Smooth muscle cell (in vitro differentiated cells): ENCODE results near the gene ARHGAP10. TPM values are rescaled to one million over a fixed set of nuclear protein-coding genes. Genes with fewer than 3 reads are reported as not detected.
"Not testable (repeated sequence)": the region's sequence is repeated elsewhere in the genome, so short reads cannot be mapped to it uniquely, and the experiment has no call there.

Experiments used
- DNase-seq: peaks from one replicate; lab custom pipeline; 2025; ENCODE audit not compliant: unreplicated experiment; lab: John Stamatoyannopoulos, UW
- H2AFZ ChIP-seq: fragments of 200-600 bp; sonication (generic); 2 replicates; pipeline ENCODE4 v1.6.0; 2016; ENCODE audit warnings: antibody characterized with exemption, low read depth, mild to moderate bottlenecking
- H3F3A ChIP-seq: fragments of 200-600 bp; sonication (generic); 2 replicates; pipeline ENCODE4 v1.6.0; 2017; ENCODE audit warnings: antibody characterized with exemption, low read depth
- H3K27ac ChIP-seq: fragments of 200-600 bp; sonication (generic); 2 replicates; pipeline ENCODE4 v1.5.1; 2016; ENCODE audit warnings: low read depth, mild to moderate bottlenecking
- H3K27me3 ChIP-seq: fragments of 200-600 bp; sonication (generic); 2 replicates; pipeline ENCODE4 v1.6.1; 2016; ENCODE audit warnings: low read depth, mild to moderate bottlenecking
- H3K36me3 ChIP-seq: fragments of 200-600 bp; sonication (generic); 2 replicates; pipeline ENCODE4 v1.5.1; 2016; ENCODE audit warnings: low read depth
- H3K4me1 ChIP-seq: fragments of 200-600 bp; sonication (generic); 2 replicates; pipeline ENCODE4 v1.5.1; 2016; ENCODE audit warnings: low read depth
- H3K4me2 ChIP-seq: fragments of 200-600 bp; sonication (generic); 2 replicates; pipeline ENCODE4 v1.6.0; 2016; ENCODE audit warnings: mild to moderate bottlenecking
- H3K4me3 ChIP-seq: fragments of 200-600 bp; sonication (generic); 2 replicates; pipeline ENCODE4 v1.5.1; 2016; ENCODE audit warnings: mild to moderate bottlenecking
- H3K79me2 ChIP-seq: fragments of 200-600 bp; sonication (generic); 2 replicates; pipeline ENCODE4 v1.6.0; 2016; ENCODE audit warnings: low read depth, mild to moderate bottlenecking
- H3K9ac ChIP-seq: fragments of 200-600 bp; sonication (generic); 2 replicates; pipeline ENCODE4 v1.6.0; 2016; ENCODE audit warnings: low read depth
- H3K9me3 ChIP-seq: fragments of 200-600 bp; sonication (generic); replicated peaks from 2 replicates; pipeline ENCODE4 v1.5.1; 2016; ENCODE audit warnings: low read depth
- H4K20me1 ChIP-seq: fragments of 200-600 bp; sonication (generic); 2 replicates; pipeline ENCODE4 v1.6.0; 2016; ENCODE audit warnings: low read depth
- CTCF ChIP-seq: fragments of 200-600 bp; sonication (generic); IDR thresholded peaks from 2 replicates; pipeline ENCODE4 v1.5.1; 2017; ENCODE audit warnings: borderline replicate concordance, mild to moderate bottlenecking, antibody characterized with exemption; ENCODE audit not compliant: insufficient read depth, poor library complexity, severe bottlenecking
- WGBS: methylation state at CpG from one replicate; pipeline ENCODE4 v1.1.7; 2016; ENCODE audit warnings: low lambda C conversion rate; 5-methylcytosine and 5-hydroxymethylcytosine counted together
- polyA plus RNA-seq: library from polyadenylated mRNA; unstranded; fragments of >200 nt; fragmentation: Nextera tagmentation; extraction: Ambion mirVana; gene quantifications from 2 replicates; pipeline ENCODE4 v1.2.1, GENCODE V29; 2016
- total RNA-seq: library from RNA; depleted of rRNA; stranded (reverse); fragments of >200 nt; gene quantifications from 2 replicates; pipeline ENCODE4 v1.2.3, GENCODE V29; 2014

The ARHGAP10 gene
- total and polyA plus RNA-seq, 2 experiments from 2014 or later: 6.2 to 11.6 TPM

- H3K36me3 ChIP-seq: peaks cover 6% of the 10 kb centered on the region
- H3F3A ChIP-seq: no peaks in the 10 kb centered on the region
- no peak for TF ChIP-seq CTCF
- 74% methylated on average over 1 of the region's 1 CpG for WGBS
- no peaks in the 10 kb centered on the region for H4K20me1 ChIP-seq
- H3K4me3 ChIP-seq: no peak overlapping the region
- H3K9ac ChIP-seq: no peak overlapping the region
- no peaks in the 10 kb centered on the region for H3K4me1 ChIP-seq
- DNase-seq: no peak
- H3K4me2 ChIP-seq: no peak overlapping the region
- H3K79me2 ChIP-seq: no peaks in the 10 kb centered on the region
- no peaks in the 10 kb centered on the region for H3K27me3 ChIP-seq
- H3K27ac ChIP-seq: no peak overlapping the region
- H2AFZ ChIP-seq: no peak overlapping the region
- H3K9me3 ChIP-seq: no peaks in the 10 kb centered on the region
Observed at GRCh38 chr4:147879676-147880075, 147.8 kb downstream of the ARHGAP10 start.

- peaks cover under 1% of the 10 kb centered on the region for H3K36me3 ChIP-seq
- H3K4me1 ChIP-seq: no peaks in the 10 kb centered on the region
- 98% methylated on average over 3 of the region's 3 CpGs for WGBS
- H3K4me3 ChIP-seq: no peak overlapping the region
- no peak for TF ChIP-seq CTCF
- no peaks in the 10 kb centered on the region for H3K79me2 ChIP-seq
- H3K4me2 ChIP-seq: no peak overlapping the region
- no peaks in the 10 kb centered on the region for H3F3A ChIP-seq
- DNase-seq: no peak
- H3K27me3 ChIP-seq: no peaks in the 10 kb centered on the region
- H4K20me1 ChIP-seq: no peaks in the 10 kb centered on the region
- no peaks in the 10 kb centered on the region for H3K9me3 ChIP-seq
- no peak overlapping the region for H3K9ac ChIP-seq
- no peak overlapping the region for H2AFZ ChIP-seq
- no peak overlapping the region for H3K27ac ChIP-seq
Observed at GRCh38 chr4:147880511-147880910, 148.6 kb downstream of the ARHGAP10 start.

DNA sequence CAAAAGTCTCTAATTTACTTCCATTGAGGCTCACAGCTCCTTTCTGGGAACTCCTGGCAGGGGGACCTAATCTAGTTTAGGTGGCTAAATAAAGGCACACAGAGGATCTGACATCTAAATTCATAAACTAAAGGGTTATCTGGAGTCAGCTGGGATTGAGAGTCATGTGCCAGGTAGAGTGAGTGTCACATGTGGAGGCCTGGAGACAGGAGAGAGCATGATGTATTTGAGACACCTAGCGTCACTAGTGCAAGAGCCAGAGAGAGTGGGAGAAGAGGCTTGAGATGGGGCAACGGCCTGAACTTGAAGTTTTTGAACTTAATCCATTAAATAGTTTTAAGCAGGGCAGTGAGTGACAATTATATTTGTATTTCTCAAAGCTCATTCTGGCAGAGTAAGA is 152.6 kb downstream of the ARHGAP10 start:
- no peaks in the 10 kb centered on the region for H3K27me3 ChIP-seq
- no peak overlapping the region for H2AFZ ChIP-seq
- TF ChIP-seq CTCF: no peak
- no peaks in the 10 kb centered on the region for H3F3A ChIP-seq
- no peaks in the 10 kb centered on the region for H3K36me3 ChIP-seq
- no peak overlapping the region for H3K9ac ChIP-seq
- no peaks in the 10 kb centered on the region for H3K79me2 ChIP-seq
- H3K27ac ChIP-seq: no peak overlapping the region
- no peak overlapping the region for H3K4me2 ChIP-seq
- H3K9me3 ChIP-seq: no peaks in the 10 kb centered on the region
- H3K4me3 ChIP-seq: no peak overlapping the region
- DNase-seq: no peak
- 94% methylated on average over 2 of the region's 2 CpGs for WGBS
- no peaks in the 10 kb centered on the region for H3K4me1 ChIP-seq
- H4K20me1 ChIP-seq: no peaks in the 10 kb centered on the region

DNA sequence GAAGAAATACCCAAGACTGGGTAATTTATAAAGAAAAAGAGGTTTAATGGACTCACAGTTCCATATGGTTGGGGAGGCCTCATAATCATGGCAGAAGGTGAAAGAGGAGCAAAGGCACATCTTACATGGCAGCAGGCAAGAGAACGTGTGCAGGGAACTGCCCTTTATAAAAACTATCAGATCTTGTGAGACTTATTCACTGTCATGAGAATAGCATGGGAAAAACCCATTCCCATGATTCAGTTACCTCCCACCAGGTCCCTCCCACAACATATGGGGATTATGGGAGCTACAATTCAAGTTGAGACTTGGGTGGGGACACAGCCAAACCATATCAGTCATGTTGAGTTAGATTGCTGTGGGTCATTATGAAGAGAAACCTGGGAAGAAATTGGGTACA is 153.3 kb downstream of the ARHGAP10 start:
- WGBS: 90% methylated on average over 1 of the region's 1 CpG
- DNase-seq, H3K27me3 ChIP-seq, H3K79me2 ChIP-seq, H2AFZ ChIP-seq, H3K4me3 ChIP-seq, H3K4me1 ChIP-seq, H3K36me3 ChIP-seq, H3K9ac ChIP-seq, H3K27ac ChIP-seq, H4K20me1 ChIP-seq, H3F3A ChIP-seq, H3K9me3 ChIP-seq, H3K4me2 ChIP-seq: not testable (repeated sequence)
